GM12878 (cell line): ENCODE results near the gene TMEM44. TPM values are rescaled to one million over a fixed set of nuclear protein-coding genes. Genes with fewer than 3 reads are reported as not detected.

Experiments
- ASH2L ChIP-seq: fragments of 300-600, 200-600 bp; sonication (generic); IDR thresholded peaks from 2 replicates; pipeline ENCODE4 v1.6.1; 2017; ENCODE audit warnings: low read depth, mild to moderate bottlenecking, borderline replicate concordance
- BRCA1 ChIP-seq: IDR thresholded peaks from 2 replicates; pipeline ENCODE4 v1.6.1; 2011; ENCODE audit warnings: low read depth, low read length, improper control_type of control experiment
- CBX3 ChIP-seq: fragments of 200-600 bp; sonication (generic); IDR thresholded peaks from 2 replicates; pipeline ENCODE4 v1.6.1; 2016; ENCODE audit warnings: low read depth, borderline replicate concordance
- CEBPB ChIP-seq, 2 experiments: fragments of 150-350 bp in 1 of 2; IDR thresholded peaks; 2 replicates each; pipeline ENCODE4 v1.6.1; 2012 to 2014; ENCODE audit warnings: low read depth in 2 of 2, low read length in 2 of 2, borderline replicate concordance in 1 of 2, inconsistent platforms in 1 of 2
- GATAD2B ChIP-seq: fragments of 450-650 bp; conservative IDR thresholded peaks from 2 replicates; pipeline ENCODE4 v1.6.1; 2017; ENCODE audit warnings: low read depth, mild to moderate bottlenecking, moderate library complexity
- HDGF ChIP-seq: fragments of 450-650 bp; IDR thresholded peaks from 2 replicates; pipeline ENCODE4 v1.6.1; 2016; ENCODE audit warnings: antibody characterized with exemption
- MTA3 ChIP-seq: IDR thresholded peaks from 2 replicates; pipeline ENCODE4 v1.6.1; 2012; ENCODE audit warnings: low read length, inconsistent platforms, borderline replicate concordance
- POU2F2 ChIP-seq: IDR thresholded peaks from 3 replicates; pipeline ENCODE4 v1.6.1; 2011; ENCODE audit warnings: low read depth, mild to moderate bottlenecking, low read length, borderline replicate concordance
- RAD21 ChIP-seq: IDR thresholded peaks from 2 replicates; pipeline ENCODE4 v1.6.1; 2011; ENCODE audit warnings: mild to moderate bottlenecking, low read depth, low read length, moderate library complexity; ENCODE audit not compliant: insufficient read depth
- SMAD1 ChIP-seq: fragments of 450-650 bp; IDR thresholded peaks from 2 replicates; pipeline ENCODE4 v1.6.1; 2018; ENCODE audit warnings: mild to moderate bottlenecking, low read depth; ENCODE audit not compliant: partially characterized antibody
- SUPT20H ChIP-seq: IDR thresholded peaks from 2 replicates; pipeline ENCODE4 v1.6.1; 2011; ENCODE audit warnings: low read depth, mild to moderate bottlenecking, low read length, moderate library complexity, borderline replicate concordance; ENCODE audit not compliant: control insufficient read depth
- TBL1XR1 ChIP-seq: IDR thresholded peaks from 2 replicates; pipeline ENCODE4 v1.6.1; 2012; ENCODE audit warnings: low read depth, low read length, improper control_type of control experiment
- ZNF207 ChIP-seq: fragments of 450-650 bp; IDR thresholded peaks from 2 replicates; pipeline ENCODE4 v1.6.1; 2014; ENCODE audit warnings: antibody characterized with exemption, mild to moderate bottlenecking, borderline replicate concordance
- ZZZ3 ChIP-seq: IDR thresholded peaks from 2 replicates; pipeline ENCODE4 v1.6.1; 2011; ENCODE audit warnings: low read depth; ENCODE audit not compliant: control insufficient read depth, insufficient read length
- polyA plus RNA-seq, 11 experiments: library from polyadenylated mRNA; depleted of rRNA in 4 of 11; unstranded in 6 of 11; stranded (reverse) in 5 of 11; fragments of >200 nt; fragmentation: Nextera tagmentation in 4 of 11; fragmentation: Illumina TruSeq in 1 of 11; extraction: Ambion mirVana in 4 of 11; extraction: Trizol in 1 of 11; gene quantifications; 1 replicate in 1 of 11; 2 replicates in 10 of 11; pipeline versions ENCODE4 v1.2.1 to v1.2.3, GENCODE V29; 2011 to 2016; ENCODE audit warnings: inconsistent platforms in 2 of 11, missing spikeins in 2 of 11, low read depth in 1 of 11
- total RNA-seq, 4 experiments: library from RNA; depleted of rRNA in 3 of 4; stranded (reverse); fragments of >200 nt in 3 of 4; fragmentation: Illumina TruSeq in 1 of 4; extraction: Trizol in 1 of 4; gene quantifications; 2 replicates each; pipeline versions ENCODE4 v1.2.1 to v1.2.3, GENCODE V29; 2013 to 2021

Gene TMEM44
- total and polyA plus RNA-seq, 10 of the 15 experiments (the other 5 are each of a cell fraction or from before 2014, with no cell fraction given), result 0.57 to 8.3 (median 3.6) TPM

DNA sequence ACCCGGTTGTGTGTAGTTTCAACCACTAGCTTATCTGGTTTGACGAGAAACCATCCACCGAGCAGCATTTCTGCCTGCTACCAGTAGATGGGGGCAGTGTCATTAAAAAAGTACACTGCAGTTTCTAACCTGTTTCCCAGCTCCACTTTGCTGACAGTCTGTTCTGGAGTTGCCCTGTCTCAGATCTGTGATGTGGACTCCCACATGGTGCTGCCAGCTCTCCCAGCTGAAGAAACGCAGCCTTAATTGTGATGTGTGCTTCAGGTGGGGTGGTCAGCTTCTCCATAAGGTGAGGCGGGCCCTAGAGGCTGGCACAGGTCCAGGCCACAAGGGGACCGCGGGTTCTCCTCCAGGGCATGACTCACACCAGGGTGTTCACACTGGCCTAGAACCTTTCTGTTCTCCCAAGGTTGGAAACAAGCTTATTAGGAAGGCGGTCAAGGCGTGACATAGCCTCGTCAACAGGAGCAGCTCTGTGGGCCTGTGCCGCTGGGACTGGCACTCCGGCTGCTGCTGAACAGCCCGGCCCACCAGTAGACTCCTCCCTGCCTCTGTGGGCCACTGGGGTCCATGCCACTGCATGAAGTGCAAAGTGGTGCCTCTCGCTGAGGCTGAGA, 49.6 kb upstream of the TMEM44 start (continued):
- TF ChIP-seq CEBPB (IDR thresholded peaks at IDR 0.05; ENCODE audit: borderline replicate concordance in 1 of 2, low read depth in 2 of 2, low read length in 2 of 2), result no peak
- 0 out of 2 replicates have a peak, but pooled peaks have one; percentile 21 for TF ChIP-seq GATAD2B
- TF ChIP-seq ASH2L, result no peak
- no peak for TF ChIP-seq BRCA1
- TF ChIP-seq SUPT20H, result no peak
- TF ChIP-seq POU2F2, result no peak
- peak; percentile 95 for TF ChIP-seq RAD21
- no peak for TF ChIP-seq CBX3
- peak; percentile 25 for TF ChIP-seq SMAD1
- no peak for TF ChIP-seq MTA3
- peak; percentile 45; the same call in 1 of the 2 replicates for TF ChIP-seq HDGF
- TF ChIP-seq TBL1XR1, result no peak
- TF ChIP-seq ZZZ3, result no peak
- TF ChIP-seq ZNF207, result 0 out of 2 replicates have a peak, but pooled peaks have one; percentile 44
